Upper lobe of right lung (tissue), 1 donor: ENCODE results near the gene HS3ST3B1. TPM values are rescaled to one million over a fixed set of nuclear protein-coding genes. Genes with fewer than 3 reads are reported as not detected.

Experiments used
- ATAC-seq: fragments of 200-7000 bp; cut with Tn5 transposase; one replicate; pipeline ENCODE4 v1.9.1; 2020; ENCODE audit warnings: mild to moderate bottlenecking, moderate library complexity
- DNase-seq: peaks from one replicate; pipeline ENCODE4 v3.0.0-alpha.2; 2020
- H3K27ac ChIP-seq: fragments of 200-600 bp; one replicate; pipeline ENCODE4 v1.8.0; 2022
- H3K27me3 ChIP-seq: fragments of 200-600 bp; one replicate; pipeline ENCODE4 v1.8.0; 2022; ENCODE audit warnings: mild to moderate bottlenecking
- H3K36me3 ChIP-seq: fragments of 200-600 bp; one replicate; pipeline ENCODE4 v1.8.0; 2022
- H3K4me1 ChIP-seq: fragments of 200-600 bp; one replicate; pipeline ENCODE4 v1.8.0; 2022
- H3K4me3 ChIP-seq: fragments of 200-600 bp; one replicate; pipeline ENCODE4 v1.8.0; 2022; ENCODE audit warnings: mild to moderate bottlenecking
- H3K9me3 ChIP-seq: fragments of 200-600 bp; one replicate; pipeline ENCODE4 v1.8.0; 2022
- intact Hi-C: fragments of 100-400 bp; cut with DNase I; formaldehyde crosslinking; loops from one replicate; pipeline ENCODE4 v1.11.0; 2022
- total RNA-seq: library from RNA; stranded (reverse); fragmentation: NEBNext Ultra II Directional; extraction: Animal tissue kit (Norgen Biotek cat#: 25700); gene quantifications from one replicate; pipeline ENCODE4 v1.2.1, GENCODE V29; 2021
- TF ChIP-seq, protein P1 (sequence below): fragments of 200-600 bp; IDR thresholded peaks from one replicate; pipeline ENCODE4 v1.8.0; 2022; ENCODE audit warnings: antibody characterized with exemption
- donor health status: DM: no; HTN: yes; CAD: no; lungs with severe emphysema.

The HS3ST3B1 gene
- total RNA-seq, 1 donor from 2014 or later, result 2.7 TPM

DNA sequence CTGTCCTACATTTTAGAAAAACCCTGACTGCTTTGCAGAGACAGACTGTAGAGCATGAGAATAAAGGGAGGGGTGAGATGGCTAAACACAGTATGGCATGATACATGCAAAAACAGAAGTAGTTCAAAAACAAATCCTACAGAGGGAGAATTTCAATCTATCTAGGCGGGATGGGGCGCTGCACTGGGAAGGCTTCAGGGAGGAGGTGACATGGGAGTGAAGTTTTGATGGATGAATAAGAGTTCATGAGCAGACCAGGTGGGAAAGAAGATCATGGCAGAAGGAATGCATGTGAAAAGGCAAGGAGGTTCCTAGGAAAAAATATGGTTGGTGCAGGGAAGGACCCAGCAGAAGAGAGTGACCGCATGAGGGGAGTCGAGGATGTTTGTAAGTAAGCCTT is 19.2 kb downstream of the HS3ST3B1 start:
- no peaks in the 10 kb centered on the region for H3K4me1 ChIP-seq
- H3K27me3 ChIP-seq, result no peaks in the 10 kb centered on the region
- H3K36me3 ChIP-seq, result no peaks in the 10 kb centered on the region
- H3K9me3 ChIP-seq, result no peaks in the 10 kb centered on the region
- intact Hi-C loops, result no loop called here
- no peak overlapping the region for H3K4me3 ChIP-seq
- TF ChIP-seq, protein P1, sequence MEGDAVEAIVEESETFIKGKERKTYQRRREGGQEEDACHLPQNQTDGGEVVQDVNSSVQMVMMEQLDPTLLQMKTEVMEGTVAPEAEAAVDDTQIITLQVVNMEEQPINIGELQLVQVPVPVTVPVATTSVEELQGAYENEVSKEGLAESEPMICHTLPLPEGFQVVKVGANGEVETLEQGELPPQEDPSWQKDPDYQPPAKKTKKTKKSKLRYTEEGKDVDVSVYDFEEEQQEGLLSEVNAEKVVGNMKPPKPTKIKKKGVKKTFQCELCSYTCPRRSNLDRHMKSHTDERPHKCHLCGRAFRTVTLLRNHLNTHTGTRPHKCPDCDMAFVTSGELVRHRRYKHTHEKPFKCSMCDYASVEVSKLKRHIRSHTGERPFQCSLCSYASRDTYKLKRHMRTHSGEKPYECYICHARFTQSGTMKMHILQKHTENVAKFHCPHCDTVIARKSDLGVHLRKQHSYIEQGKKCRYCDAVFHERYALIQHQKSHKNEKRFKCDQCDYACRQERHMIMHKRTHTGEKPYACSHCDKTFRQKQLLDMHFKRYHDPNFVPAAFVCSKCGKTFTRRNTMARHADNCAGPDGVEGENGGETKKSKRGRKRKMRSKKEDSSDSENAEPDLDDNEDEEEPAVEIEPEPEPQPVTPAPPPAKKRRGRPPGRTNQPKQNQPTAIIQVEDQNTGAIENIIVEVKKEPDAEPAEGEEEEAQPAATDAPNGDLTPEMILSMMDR, result no peak
- ATAC-seq (no peak), DNase-seq (no peak)
- H3K27ac ChIP-seq, result no peak overlapping the region

DNA sequence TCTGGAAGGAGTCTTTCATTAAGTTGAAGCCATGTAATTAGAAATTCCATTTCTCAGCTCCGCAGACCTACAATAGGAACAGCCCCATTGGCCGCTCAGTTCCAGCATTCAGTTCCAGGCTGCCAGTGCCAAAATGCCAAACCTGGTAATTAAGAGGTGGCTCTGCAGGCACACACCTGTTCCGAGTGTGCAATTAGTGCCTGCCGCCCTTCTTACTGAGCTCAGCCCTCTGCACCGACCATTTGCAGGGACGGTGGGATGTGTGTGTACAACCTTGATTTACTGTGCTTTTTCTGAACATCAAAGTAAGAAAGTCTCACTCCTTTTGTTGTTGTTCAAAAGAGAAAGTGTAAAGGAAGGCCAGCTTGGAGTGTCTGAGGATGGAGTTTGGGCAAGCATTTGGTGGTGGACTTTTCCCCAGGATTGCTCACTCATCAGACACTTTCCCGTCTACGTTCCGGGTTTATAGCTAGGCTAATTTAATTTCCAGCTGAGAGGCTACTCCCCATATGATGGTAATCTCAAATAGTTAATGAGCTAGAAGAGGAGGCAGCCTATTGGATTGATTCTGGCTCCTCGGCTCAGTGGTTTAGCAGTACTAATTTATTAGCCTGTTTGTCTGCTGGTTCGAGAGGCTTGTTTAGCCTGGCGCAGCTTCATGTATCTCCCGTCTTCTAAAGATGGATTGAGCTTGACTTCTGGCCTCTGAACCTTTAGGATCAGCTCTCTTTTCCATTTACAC is 20.0 kb downstream of the HS3ST3B1 start:
- intact Hi-C loops, result no loop called here
- DNase-seq (no peak), ATAC-seq (no peak)
- Histone ChIP-seq H3K27ac (no peak overlapping the region), H3K4me1 (no peaks in the 10 kb centered on the region), H3K36me3 (no peaks in the 10 kb centered on the region), H3K27me3 (no peaks in the 10 kb centered on the region), H3K9me3 (no peaks in the 10 kb centered on the region), H3K4me3 (no peak overlapping the region)
- TF ChIP-seq, protein P1, result no peak

DNA sequence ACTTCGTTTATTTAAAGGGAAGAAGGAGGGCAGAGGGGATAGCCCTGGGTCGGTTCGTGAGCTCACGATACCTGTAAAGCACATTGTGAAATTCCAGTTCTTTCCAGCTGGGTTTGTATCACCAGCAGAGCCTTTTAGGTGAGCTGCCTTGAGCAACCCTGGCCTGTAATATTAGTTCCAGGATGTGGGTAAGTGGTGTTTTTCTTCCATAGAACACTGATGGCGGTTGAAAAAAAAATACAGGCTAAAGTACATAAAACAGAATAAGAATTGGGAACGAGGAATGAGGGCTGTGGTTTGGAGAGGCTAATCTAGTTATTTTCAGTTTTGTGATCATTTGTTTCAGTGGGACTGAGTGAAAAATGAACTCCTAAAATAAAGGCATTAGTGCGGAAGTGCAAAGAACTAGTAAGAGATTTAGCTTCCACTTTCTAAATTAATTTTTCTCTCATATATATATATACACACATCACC is 20.6 kb downstream of the HS3ST3B1 start:
- ATAC-seq (no peak), DNase-seq (no peak)
- Histone ChIP-seq H3K4me3 (no peak overlapping the region), H3K36me3 (no peaks in the 10 kb centered on the region), H3K4me1 (no peaks in the 10 kb centered on the region), H3K9me3 (no peaks in the 10 kb centered on the region), H3K27ac (no peak overlapping the region), H3K27me3 (no peaks in the 10 kb centered on the region)
- intact Hi-C loops, result no loop called here
- TF ChIP-seq, protein P1, result no peak

- H3K27me3 ChIP-seq, result peaks cover 2% of the 10 kb centered on the region
- H3K4me1 ChIP-seq, result no peaks in the 10 kb centered on the region
- intact Hi-C loops, result no loop called here
- DNase-seq (no peak), ATAC-seq (no peak)
- no peaks in the 10 kb centered on the region for H3K36me3 ChIP-seq
- no peaks in the 10 kb centered on the region for H3K9me3 ChIP-seq
- TF ChIP-seq, protein P1, result no peak
- no peak overlapping the region for H3K4me3 ChIP-seq
- H3K27ac ChIP-seq, result no peak overlapping the region
Observed at GRCh38 chr17:14321980-14322776, 21.3 kb downstream of the HS3ST3B1 start.

DNA sequence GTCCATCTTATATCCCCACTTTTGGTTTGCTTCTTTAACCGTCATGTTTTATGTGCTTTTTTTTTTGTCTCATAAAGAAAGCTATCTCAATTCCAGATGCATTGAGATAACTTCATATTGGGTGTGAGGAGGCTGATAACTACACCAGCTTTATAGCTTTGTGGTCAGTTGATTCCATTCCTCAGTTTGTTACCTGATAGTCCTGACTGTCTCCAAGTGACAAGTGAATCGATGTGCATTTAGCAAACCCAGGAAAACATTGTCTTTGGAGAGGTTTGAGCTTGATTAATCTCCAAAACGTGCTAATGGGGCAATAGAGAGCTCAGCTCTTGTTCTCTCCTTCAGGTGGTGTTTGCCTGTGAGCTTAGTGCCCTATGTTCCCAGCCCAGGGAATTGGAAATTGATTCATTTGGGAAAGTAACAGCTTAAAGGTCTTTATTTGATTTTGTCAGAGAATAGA is 22.7 kb downstream of the HS3ST3B1 start:
- H3K27ac ChIP-seq, result no peak overlapping the region
- no peaks in the 10 kb centered on the region for H3K36me3 ChIP-seq
- no peak overlapping the region for H3K4me3 ChIP-seq
- H3K4me1 ChIP-seq, result no peaks in the 10 kb centered on the region
- H3K27me3 ChIP-seq, result peaks cover 4% of the 10 kb centered on the region
- no peaks in the 10 kb centered on the region for H3K9me3 ChIP-seq
- TF ChIP-seq, protein P1, result no peak
- no peak for ATAC-seq
- intact Hi-C loops, result no loop called here
- no peak for DNase-seq
